DND-41 (cell line): ENCODE measurements around the gene LRRN4CL.
A peak's percentile ranks its signal among the peaks of the same experiment; 100 is the strongest.

Source experiments
- ATAC-seq: fragments of 200-7000 bp; cut with Tn5 transposase; 3 replicates; pipeline ENCODE4 v1.9.1; 2021; ENCODE audit warnings: low read depth; ENCODE audit not compliant: insufficient read depth
- DNase-seq: peaks from one replicate; pipeline ENCODE4 v3.0.0-alpha.2; 2020
- H2AFZ ChIP-seq: 2 replicates; pipeline ENCODE4 v1.6.0; 2012; ENCODE audit warnings: low read depth, low read length
- H3K27ac ChIP-seq: 2 replicates; pipeline ENCODE4 v1.5.1; 2012; ENCODE audit warnings: low read length, inconsistent platforms
- H3K27me3 ChIP-seq: fragments of 200-600 bp; sonication (generic); 2 replicates; pipeline ENCODE4 v1.6.0; 2012; ENCODE audit warnings: low read length, mild to moderate bottlenecking, inconsistent platforms; ENCODE audit not compliant: insufficient read depth, poor library complexity
- H3K36me3 ChIP-seq: 2 replicates; pipeline ENCODE4 v1.5.1; 2012; ENCODE audit warnings: low read length, inconsistent platforms; ENCODE audit not compliant: insufficient read depth
- H3K4me1 ChIP-seq: 2 replicates; pipeline ENCODE4 v1.5.1; 2012; ENCODE audit warnings: mild to moderate bottlenecking, low read length; ENCODE audit not compliant: insufficient read depth
- H3K4me2 ChIP-seq: 2 replicates; pipeline ENCODE4 v1.6.0; 2012; ENCODE audit warnings: mild to moderate bottlenecking, moderate library complexity, low read length, inconsistent platforms; ENCODE audit not compliant: insufficient read depth
- H3K4me3 ChIP-seq, 2 experiments: fragments of 200-600 bp in 1 of 2; shearing (Covaris generic) in 1 of 2; 2 replicates each; pipeline ENCODE4 v1.5.1; 2012 to 2016; ENCODE audit warnings: inconsistent platforms in 2 of 2, low read length in 2 of 2, mild to moderate bottlenecking in 2 of 2, low read depth in 1 of 2, moderate library complexity in 1 of 2
- H3K79me2 ChIP-seq: 2 replicates; pipeline ENCODE4 v1.6.0; 2012; ENCODE audit warnings: low read length, inconsistent platforms; ENCODE audit not compliant: insufficient read depth
- H3K9ac ChIP-seq: 2 replicates; pipeline ENCODE4 v1.6.0; 2012; ENCODE audit warnings: low read depth, mild to moderate bottlenecking, inconsistent platforms, low read length, moderate library complexity
- H3K9me3 ChIP-seq: 2 replicates; pipeline ENCODE4 v1.5.1; 2012; ENCODE audit warnings: low read length, moderate library complexity, mild to moderate bottlenecking, inconsistent platforms; ENCODE audit not compliant: insufficient read depth, severe bottlenecking
- H4K20me1 ChIP-seq: 2 replicates; pipeline ENCODE4 v1.6.0; 2012; ENCODE audit warnings: low read length; ENCODE audit not compliant: insufficient read depth
- CTCF ChIP-seq: IDR thresholded peaks from 2 replicates; pipeline ENCODE4 v1.5.1; 2012; ENCODE audit warnings: borderline replicate concordance, low read length, moderate library complexity, mild to moderate bottlenecking; ENCODE audit not compliant: poor library complexity, severe bottlenecking; ENCODE audit errors: extremely low read depth
- EZH2 ChIP-seq: IDR thresholded peaks from 3 replicates; pipeline ENCODE4 v1.6.1; 2012; ENCODE audit warnings: borderline replicate concordance, low read depth, mild to moderate bottlenecking, moderate library complexity, low read length, inconsistent platforms; ENCODE audit not compliant: severe bottlenecking

Gene LRRN4CL

GRCh38 chr11:62713343-62713742, 24.0 kb upstream of the LRRN4CL start:
- H3K4me2 ChIP-seq, result no peak overlapping the region
- no peak overlapping the region for H3K4me3 ChIP-seq
- TF ChIP-seq EZH2, result no peak
- TF ChIP-seq CTCF, result peak; percentile 6
- no peak overlapping the region for H2AFZ ChIP-seq
- H3K4me1 ChIP-seq, result peaks cover 29% of the 10 kb centered on the region
- DNase-seq, result no peak
- no peaks in the 10 kb centered on the region for H3K27me3 ChIP-seq
- H3K27ac ChIP-seq, result no peak overlapping the region
- no peak overlapping the region for H3K9ac ChIP-seq
- H3K9me3 ChIP-seq, result no peaks in the 10 kb centered on the region
- H4K20me1 ChIP-seq, result no peaks in the 10 kb centered on the region
- no peak for ATAC-seq
- peaks cover 80% of the 10 kb centered on the region for H3K36me3 ChIP-seq
- peaks cover 49% of the 10 kb centered on the region for H3K79me2 ChIP-seq

GRCh38 chr11:62712861-62713260, 23.5 kb upstream of the LRRN4CL start:
- no peak for ATAC-seq
- H3K9me3 ChIP-seq, result no peaks in the 10 kb centered on the region
- no peak for TF ChIP-seq CTCF
- TF ChIP-seq EZH2, result no peak

GRCh38 chr11:62712276-62712812, 23.0 kb upstream of the LRRN4CL start:
- ATAC-seq (no peak), DNase-seq (no peak)
- Histone ChIP-seq H3K4me3 (no peak overlapping the region), H4K20me1 (no peaks in the 10 kb centered on the region), H3K27me3 (no peaks in the 10 kb centered on the region), H3K27ac (no peak overlapping the region), H3K4me1 (peaks cover 36% of the 10 kb centered on the region), H3K9ac (no peak overlapping the region), H3K79me2 (peaks cover 46% of the 10 kb centered on the region), H3K4me2 (no peak overlapping the region), H3K36me3 (peaks cover 70% of the 10 kb centered on the region), H2AFZ (no peak overlapping the region), H3K9me3 (no peaks in the 10 kb centered on the region)
- TF ChIP-seq EZH2, result no peak
- no peak for TF ChIP-seq CTCF

More at GRCh38 chr11:62712861-62713260, 23.5 kb upstream of the LRRN4CL start:
- Histone ChIP-seq H3K27ac (no peak overlapping the region), H3K9ac (no peak overlapping the region), H3K4me3 (no peak overlapping the region), H3K27me3 (no peaks in the 10 kb centered on the region), H3K4me1 (peaks cover 32% of the 10 kb centered on the region), H3K4me2 (no peak overlapping the region), H3K36me3 (peaks cover 75% of the 10 kb centered on the region), H4K20me1 (no peaks in the 10 kb centered on the region), H3K79me2 (peaks cover 49% of the 10 kb centered on the region), H2AFZ (no peak overlapping the region)
- DNase-seq, result no peak

GRCh38 chr11:62710001-62710345, 20.6 kb upstream of the LRRN4CL start:
- no peak for TF ChIP-seq CTCF
- TF ChIP-seq EZH2, result no peak

More at GRCh38 chr11:62710001-62710345, 20.6 kb upstream of the LRRN4CL start:
- peak overlapping the region; percentile 86 for H3K4me2 ChIP-seq
- DNase-seq, result no peak
- no peaks in the 10 kb centered on the region for H4K20me1 ChIP-seq
- peak overlapping the region; percentile 86 for H3K27ac ChIP-seq
- peaks cover 31% of the 10 kb centered on the region for H3K79me2 ChIP-seq
- peaks cover 47% of the 10 kb centered on the region for H3K36me3 ChIP-seq
- peaks cover 51% of the 10 kb centered on the region for H3K4me1 ChIP-seq
- peak overlapping the region; percentile 74 for H3K9ac ChIP-seq
- no peaks in the 10 kb centered on the region for H3K27me3 ChIP-seq
- H3K9me3 ChIP-seq, result no peaks in the 10 kb centered on the region
- peak overlapping the region in 1 of 2 experiments; percentile 72; a peak in 2 of 4 replicates for H3K4me3 ChIP-seq
- ATAC-seq, result no peak
- peak overlapping the region; percentile 76 for H2AFZ ChIP-seq
